GM12892 (cell line): Measurements from ENCODE around the gene RNF114.

Source experiments
- DNase-seq: peaks from one replicate; pipeline ENCODE4 v3.0.0; 2011; ENCODE audit not compliant: insufficient read length
- FAIRE-seq: peaks from 2 replicates; lab custom pipeline; 2011; peaks lifted over from hg19 to GRCh38; lab: Jason Lieb, UNC
- POLR2A ChIP-seq: IDR thresholded peaks from 2 replicates; pipeline ENCODE4 v1.6.1; 2011; ENCODE audit warnings: low read depth, low read length, control low read depth
- POLR2AphosphoS5 ChIP-seq: IDR thresholded peaks from 2 replicates; pipeline ENCODE4 v1.6.1; 2011; ENCODE audit warnings: low read depth, low read length, control low read depth
- TAF1 ChIP-seq: IDR thresholded peaks from 2 replicates; pipeline ENCODE4 v1.6.1; 2011; ENCODE audit warnings: low read depth, mild to moderate bottlenecking, control low read depth, low read length, borderline replicate concordance

RNF114 gene

GRCh38 chr20:50001784-50002311, 65.7 kb downstream of the RNF114 start:
- FAIRE-seq (no peak), DNase-seq (no peak)
- TF ChIP-seq POLR2AphosphoS5: no peak
- TF ChIP-seq TAF1: no peak
- no peak for TF ChIP-seq POLR2A

GRCh38 chr20:50003253-50003656, 67.1 kb downstream of the RNF114 start:
- DNase-seq: no peak
- FAIRE-seq: peak; percentile 5
- no peak for TF ChIP-seq POLR2A
- TF ChIP-seq TAF1: no peak
